ENCODE measurements around the gene ELL2. TPM values are rescaled to one million over a fixed set of nuclear protein-coding genes. Genes with fewer than 3 reads are reported as not detected.

Gene ELL2
- total RNA-seq, 1 donor = 91.1 TPM

DNA sequence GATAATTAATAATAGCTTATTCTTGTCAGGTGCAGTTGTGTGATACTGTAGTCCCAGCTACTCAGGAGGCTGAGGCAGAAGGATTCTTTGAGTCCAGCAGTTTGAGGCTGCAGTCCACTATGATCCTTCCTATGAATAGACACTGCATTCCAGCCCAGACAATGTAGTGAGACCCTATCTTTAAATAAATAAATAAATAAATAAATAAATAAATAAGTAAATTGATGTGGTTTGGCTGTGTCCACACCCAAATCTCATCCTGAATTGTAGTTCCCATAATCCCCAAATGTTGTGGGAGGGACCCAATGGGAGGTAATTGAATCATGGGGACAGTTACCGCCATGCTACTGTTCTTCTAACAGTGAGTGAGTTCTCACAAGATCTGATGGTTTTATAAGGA lies 5.6 kb upstream of the ELL2 start:
- Histone ChIP-seq H3K4me3 (ENCODE audit: low read length) (no peak overlapping the region), H3K27me3 (ENCODE audit: insufficient read depth, low read length) (no peaks in the 10 kb centered on the region), H3K4me1 (ENCODE audit: insufficient read depth, low read length) (peaks cover 14% of the 10 kb centered on the region), H3K9me3 (ENCODE audit: low read depth, low read length) (no peaks in the 10 kb centered on the region)

DNA sequence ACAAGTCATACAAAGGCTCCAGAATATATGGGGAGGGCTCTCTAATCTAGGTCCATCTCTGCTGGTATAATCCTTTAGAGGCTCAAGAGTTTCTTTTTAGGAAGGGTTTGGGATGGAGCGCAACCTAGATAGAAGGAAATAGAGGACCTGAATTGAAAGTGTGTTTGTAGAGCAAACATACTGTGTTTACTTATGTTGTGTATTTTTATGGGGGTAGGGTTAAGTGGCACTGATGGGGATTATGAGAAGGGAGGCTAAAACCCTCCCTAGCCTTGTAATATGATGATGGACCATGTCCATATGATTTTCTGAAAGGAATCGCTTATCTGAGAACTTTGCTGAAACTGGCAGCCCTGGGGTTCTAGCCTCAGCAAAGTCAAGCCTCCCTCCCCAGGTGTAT lies 4.4 kb upstream of the ELL2 start:
- H3K9me3 ChIP-seq (ENCODE audit: low read depth, low read length) = no peaks in the 10 kb centered on the region
- H3K4me3 ChIP-seq (ENCODE audit: low read length) = no peak overlapping the region
- no peaks in the 10 kb centered on the region for H3K27me3 ChIP-seq (ENCODE audit: insufficient read depth, low read length)
- H3K4me1 ChIP-seq (ENCODE audit: insufficient read depth, low read length) = peaks cover 17% of the 10 kb centered on the region

DNA sequence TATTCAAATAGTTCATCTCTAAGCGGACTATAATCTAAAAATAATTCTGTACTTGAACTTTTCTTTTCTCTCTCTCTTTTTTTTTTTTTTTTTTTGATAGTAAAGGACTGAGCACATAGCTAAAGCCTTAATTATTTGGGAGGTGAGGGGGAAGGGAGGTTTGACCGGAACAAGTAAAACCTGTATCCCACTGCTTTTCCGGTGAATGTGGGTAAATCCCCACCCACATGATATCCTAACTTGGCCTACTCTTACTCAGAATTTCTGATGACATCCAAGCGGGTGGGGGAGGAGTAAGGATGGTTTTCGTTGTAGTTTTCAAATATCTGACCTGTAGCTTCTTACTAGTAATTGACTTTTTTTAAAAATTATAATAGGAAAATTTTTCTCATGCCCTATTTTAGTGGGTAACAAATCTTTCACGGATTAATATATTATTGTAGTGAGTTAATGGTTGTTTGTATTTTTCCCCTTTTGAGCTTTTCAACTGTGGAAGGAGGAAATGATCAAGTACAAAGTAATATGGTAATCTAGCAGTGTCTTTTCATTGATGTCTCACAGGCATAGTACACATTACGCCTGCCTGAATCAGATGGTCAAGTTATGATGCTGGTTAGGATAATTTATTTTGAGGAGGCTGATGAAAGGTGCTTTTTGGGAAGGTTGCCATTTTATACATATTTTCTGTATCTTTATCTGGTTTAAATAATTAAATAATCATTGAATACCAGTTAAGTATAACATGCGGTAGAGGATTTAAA lies 2.2 kb upstream of the ELL2 start:
- Histone ChIP-seq H3K4me1 (ENCODE audit: insufficient read depth, low read length) (peaks cover 24% of the 10 kb centered on the region), H3K27me3 (ENCODE audit: insufficient read depth, low read length) (no peaks in the 10 kb centered on the region)

DNA sequence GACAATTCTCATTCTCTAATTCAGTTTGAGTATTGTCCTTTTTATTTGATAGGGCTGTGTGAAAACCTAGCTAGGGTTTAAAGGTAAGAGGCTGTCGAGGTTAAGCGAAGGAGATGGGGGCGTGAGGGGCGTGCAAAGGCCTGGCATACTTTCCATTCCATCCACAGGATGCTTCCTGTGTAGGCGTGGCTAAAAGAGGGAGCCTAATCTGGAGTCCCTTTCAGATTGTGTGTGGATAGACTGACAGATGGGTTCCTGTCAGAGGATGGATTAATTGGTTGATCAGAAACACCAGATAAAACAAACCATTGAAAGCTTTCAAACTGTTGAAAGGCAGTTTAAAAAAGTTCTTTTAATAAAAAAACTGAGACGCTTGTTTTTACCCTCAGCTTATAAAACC lies 1.1 kb upstream of the ELL2 start:
- Histone ChIP-seq H3K27me3 (ENCODE audit: insufficient read depth, low read length) (no peaks in the 10 kb centered on the region), H3K4me3 (ENCODE audit: low read length) (no peak overlapping the region), H3K4me1 (ENCODE audit: insufficient read depth, low read length) (peaks cover 32% of the 10 kb centered on the region), H3K9me3 (ENCODE audit: low read depth, low read length) (no peaks in the 10 kb centered on the region)

More for the DNA sequence above, 2.2 kb upstream of the ELL2 start:
- H3K4me3 ChIP-seq (ENCODE audit: low read length) = no peak overlapping the region
- no peaks in the 10 kb centered on the region for H3K9me3 ChIP-seq (ENCODE audit: low read depth, low read length)

DNA sequence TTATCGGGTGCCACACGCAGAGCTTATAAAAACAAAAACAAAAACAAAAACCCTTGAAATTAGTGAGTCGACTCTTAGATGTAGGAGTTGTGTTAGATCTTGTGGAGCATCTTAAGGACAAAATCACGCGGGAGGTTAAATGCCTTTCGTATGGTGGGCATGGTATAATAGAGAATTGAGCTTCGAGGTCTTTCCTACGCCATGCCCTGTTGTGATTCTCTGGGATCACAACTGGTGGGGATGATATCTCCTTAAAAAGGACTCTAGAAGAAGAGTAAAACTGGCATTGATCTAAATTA lies 773 bp upstream of the ELL2 start:
- no peaks in the 10 kb centered on the region for H3K27me3 ChIP-seq (ENCODE audit: insufficient read depth, low read length)
- H3K9me3 ChIP-seq (ENCODE audit: low read depth, low read length) = no peaks in the 10 kb centered on the region
- H3K4me3 ChIP-seq (ENCODE audit: low read length) = peak overlapping the region; percentile 74
- H3K4me1 ChIP-seq (ENCODE audit: insufficient read depth, low read length) = peaks cover 32% of the 10 kb centered on the region

DNA sequence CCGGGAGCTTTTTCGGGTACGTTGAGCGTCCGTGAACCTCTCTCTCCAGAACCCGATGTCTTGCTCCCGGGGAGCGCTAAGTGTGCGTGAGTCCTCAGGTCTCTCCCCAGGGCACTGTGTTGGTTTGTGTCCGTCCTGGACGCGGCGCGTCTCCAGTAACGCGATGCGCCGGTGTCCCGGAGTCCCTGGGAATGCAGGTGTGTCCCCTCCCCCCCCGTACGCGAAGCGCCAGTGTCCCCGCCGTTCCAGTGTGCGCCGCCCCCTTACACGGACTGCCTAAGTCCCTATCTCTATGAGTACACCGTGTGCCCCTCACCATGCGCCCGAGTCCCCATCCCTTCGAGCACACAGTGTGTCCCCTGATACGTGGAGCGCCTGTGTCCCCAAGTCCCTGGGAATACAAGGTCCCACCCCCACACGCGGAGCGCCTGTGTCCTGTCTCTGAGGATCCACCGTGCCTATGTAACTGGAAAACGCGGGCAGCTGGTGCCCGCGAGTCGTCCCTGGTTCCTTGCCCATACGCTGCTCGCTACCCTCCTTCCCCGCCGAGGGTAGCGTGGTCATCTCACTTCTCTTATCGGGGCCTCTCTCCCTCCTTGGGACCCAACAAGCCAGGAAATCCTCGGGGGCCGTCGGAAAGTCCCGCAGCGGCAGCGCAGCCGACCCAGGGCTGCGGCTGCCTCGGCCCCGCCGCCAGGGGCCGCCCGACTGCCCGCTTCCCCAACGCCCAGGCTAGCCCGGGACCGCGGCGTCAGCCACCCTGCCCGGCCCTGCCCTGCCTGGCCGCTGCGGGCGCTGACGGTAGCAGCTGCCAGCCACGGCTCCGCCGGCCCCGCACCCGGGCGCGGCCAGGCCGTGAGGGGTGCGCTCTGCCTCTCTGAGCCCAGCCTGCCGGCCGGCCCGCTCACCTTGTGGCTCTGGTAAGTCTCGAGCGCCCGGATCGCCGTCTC lies 709 bp downstream of the ELL2 start:
- no peaks in the 10 kb centered on the region for H3K9me3 ChIP-seq (ENCODE audit: low read depth, low read length)

DNA sequence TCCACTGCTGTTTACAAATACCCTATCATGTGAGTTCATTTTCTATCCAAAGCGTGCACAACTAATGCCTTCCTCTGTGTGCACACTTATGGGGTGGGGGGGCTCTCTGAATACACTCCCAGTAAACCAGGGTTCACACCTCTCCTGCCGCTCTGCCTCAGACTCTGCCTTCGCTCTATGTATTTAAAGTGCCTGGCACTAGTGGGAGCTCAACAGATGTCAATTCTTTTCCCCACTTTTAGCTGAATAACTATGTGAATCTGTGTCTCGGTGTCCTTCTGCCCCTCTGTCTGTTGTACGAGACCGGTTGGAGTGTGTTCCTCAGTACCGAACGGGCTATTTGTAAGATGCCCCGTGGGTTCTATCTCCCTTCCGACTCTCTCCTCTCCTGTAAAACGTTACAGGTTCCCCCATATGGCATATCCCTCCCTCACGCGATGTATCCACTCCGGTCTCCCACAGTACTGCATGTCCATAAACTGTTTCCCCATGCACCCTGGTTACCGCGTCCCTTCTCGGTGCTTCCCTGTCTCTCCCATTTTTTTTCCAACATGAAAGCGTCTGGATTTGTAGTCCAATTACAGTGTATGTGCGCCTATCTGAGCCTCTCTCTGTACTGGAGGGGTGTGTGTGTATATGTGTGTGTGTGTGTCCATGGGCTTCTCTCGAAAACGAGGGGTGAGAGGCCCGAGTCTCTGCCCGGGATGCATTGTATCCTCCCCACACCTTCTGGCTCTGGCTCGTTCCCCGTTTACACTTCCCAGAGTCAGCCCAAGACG lies 1.6 kb downstream of the ELL2 start:
- Histone ChIP-seq H3K27me3 (ENCODE audit: insufficient read depth, low read length) (no peaks in the 10 kb centered on the region), H3K4me1 (ENCODE audit: insufficient read depth, low read length) (peaks cover 44% of the 10 kb centered on the region), H3K9me3 (ENCODE audit: low read depth, low read length) (no peaks in the 10 kb centered on the region), H3K4me3 (ENCODE audit: low read length) (peak overlapping the region; percentile 74)

More for the DNA sequence above, 709 bp downstream of the ELL2 start:
- Histone ChIP-seq H3K4me1 (ENCODE audit: insufficient read depth, low read length) (peaks cover 40% of the 10 kb centered on the region), H3K4me3 (ENCODE audit: low read length) (peak overlapping the region; percentile 74), H3K27me3 (ENCODE audit: insufficient read depth, low read length) (no peaks in the 10 kb centered on the region)

DNA sequence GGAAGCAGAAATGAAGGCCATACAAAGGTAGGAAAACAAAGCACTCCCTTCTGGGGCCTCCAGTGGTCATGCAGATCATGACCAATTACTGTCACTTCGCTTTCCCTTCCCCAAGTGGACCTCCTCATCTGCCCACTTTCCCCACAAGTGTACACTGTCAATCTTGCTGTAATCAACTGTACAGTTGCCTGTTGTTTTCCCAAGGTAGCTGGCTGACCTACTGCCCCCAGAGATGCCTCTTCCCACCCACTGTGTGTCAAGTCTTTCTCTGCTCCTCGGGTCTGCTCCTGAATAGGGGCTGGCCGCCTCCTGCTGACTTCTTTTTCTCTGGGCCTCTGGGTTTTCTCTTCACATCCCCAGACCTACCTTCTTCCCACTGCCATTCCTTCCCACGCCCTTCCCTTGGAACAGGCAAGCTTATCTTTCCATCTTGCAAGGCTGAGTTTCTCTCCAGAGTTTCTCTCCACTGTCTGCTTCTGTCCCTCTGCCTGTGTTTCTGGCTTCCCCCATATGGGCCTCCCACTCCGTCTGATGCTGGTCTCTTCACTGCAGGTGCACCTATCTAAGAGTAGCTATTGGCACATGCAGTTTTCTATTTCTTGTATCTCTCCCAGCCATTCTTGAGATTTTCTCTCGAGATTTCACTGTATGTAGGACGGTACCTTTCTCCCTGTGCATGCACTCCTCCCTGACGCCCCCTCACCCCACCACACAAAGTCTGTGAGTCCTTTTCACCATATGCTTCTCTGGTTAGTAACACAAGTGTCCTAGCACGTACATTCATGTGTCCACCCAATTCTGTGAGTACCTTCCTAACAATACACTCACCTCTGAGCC lies 2.4 kb downstream of the ELL2 start:
- Histone ChIP-seq H3K9me3 (ENCODE audit: low read depth, low read length) (no peaks in the 10 kb centered on the region), H3K27me3 (ENCODE audit: insufficient read depth, low read length) (no peaks in the 10 kb centered on the region), H3K4me1 (ENCODE audit: insufficient read depth, low read length) (peaks cover 44% of the 10 kb centered on the region), H3K4me3 (ENCODE audit: low read length) (no peak overlapping the region)

DNA sequence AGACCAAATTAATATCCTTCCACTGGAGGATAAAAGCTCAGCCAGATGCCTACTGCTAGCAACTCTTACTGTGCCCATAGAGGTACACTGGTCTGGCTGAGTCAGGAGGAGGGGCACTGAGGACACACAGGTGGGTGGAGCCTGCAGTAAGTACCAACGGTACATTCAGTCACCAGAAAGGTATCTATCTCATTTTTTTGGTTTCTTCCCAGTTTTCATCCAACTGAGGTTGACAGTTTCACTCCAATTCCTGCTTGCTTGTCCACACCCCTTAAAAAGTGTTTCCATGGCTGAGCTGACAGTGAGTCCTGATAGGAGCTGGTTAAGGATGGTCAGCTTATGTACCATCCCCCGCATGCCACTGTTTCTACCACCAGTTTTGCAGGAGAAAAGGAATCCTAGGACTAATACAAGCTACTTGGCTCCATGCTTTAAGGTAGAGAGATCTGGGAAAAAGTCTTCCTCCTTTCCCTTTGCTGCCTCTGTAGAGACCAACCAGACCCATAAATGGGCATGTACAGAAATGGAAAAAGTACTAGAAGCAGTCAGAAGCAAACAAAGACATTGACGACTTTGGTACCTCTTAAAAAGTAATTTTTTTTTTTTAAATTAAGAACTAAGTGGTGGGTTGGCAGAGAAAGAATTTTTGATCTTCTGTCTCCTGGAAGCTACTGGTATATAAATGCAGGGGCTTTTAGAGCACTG lies 3.2 kb downstream of the ELL2 start:
- no peak overlapping the region for H3K4me3 ChIP-seq (ENCODE audit: low read length)
- H3K27me3 ChIP-seq (ENCODE audit: insufficient read depth, low read length) = no peaks in the 10 kb centered on the region
- peaks cover 44% of the 10 kb centered on the region for H3K4me1 ChIP-seq (ENCODE audit: insufficient read depth, low read length)
- H3K9me3 ChIP-seq (ENCODE audit: low read depth, low read length) = no peaks in the 10 kb centered on the region

DNA sequence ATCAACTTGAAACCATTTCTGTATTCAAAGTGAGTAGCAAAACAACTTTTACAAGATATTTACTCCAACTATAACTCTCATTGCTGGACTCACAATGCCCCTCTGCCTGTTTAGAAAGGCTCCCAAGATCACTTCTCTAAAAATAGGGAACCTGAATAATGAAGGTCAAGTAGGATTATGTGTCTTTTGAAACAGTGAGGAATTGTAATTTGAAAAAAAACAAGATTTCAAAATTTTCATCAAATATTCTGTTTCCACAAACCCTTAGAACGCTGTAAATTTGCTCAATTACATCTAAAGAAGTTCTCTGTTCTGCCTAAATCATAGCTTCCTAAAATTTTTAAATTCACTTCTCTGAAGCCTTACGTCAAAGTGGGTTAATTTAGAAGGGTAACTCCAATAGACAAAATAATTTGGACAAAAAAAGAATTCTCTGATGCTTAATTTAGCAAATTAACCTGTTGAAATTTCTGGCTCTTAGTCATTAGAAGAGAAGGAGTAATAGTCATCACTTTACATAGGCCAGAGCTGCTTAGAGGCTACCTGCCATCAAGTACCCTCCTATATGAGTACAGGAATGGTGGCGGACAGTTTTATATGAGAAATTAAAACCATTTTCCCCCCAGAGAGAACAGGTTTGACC lies 4.0 kb downstream of the ELL2 start:
- Histone ChIP-seq H3K4me3 (ENCODE audit: low read length) (no peak overlapping the region), H3K4me1 (ENCODE audit: insufficient read depth, low read length) (peaks cover 44% of the 10 kb centered on the region), H3K27me3 (ENCODE audit: insufficient read depth, low read length) (no peaks in the 10 kb centered on the region)

DNA sequence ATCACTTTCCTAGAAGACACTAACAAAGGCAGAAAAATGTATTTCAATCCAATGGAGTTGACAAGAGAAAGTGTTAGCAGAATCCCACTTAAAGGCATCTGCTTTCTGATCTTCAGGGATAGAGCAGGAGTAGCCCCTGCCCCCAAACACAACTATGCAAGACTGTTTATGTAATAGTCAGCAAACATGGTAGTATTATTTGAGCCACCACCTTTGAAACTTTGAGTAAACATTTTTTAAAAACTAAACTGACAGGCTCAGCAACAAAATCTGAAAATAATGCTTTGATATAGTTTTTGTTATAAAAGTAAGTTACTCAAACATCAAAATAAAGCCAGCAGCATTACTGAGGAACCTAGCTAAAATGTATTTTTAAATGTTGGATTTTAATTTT lies 4.8 kb downstream of the ELL2 start:
- no peaks in the 10 kb centered on the region for H3K27me3 ChIP-seq (ENCODE audit: insufficient read depth, low read length)
- H3K4me3 ChIP-seq (ENCODE audit: low read length) = no peak overlapping the region
- no peaks in the 10 kb centered on the region for H3K9me3 ChIP-seq (ENCODE audit: low read depth, low read length)
- H3K4me1 ChIP-seq (ENCODE audit: insufficient read depth, low read length) = peaks cover 36% of the 10 kb centered on the region

More for the DNA sequence above, 4.0 kb downstream of the ELL2 start:
- H3K9me3 ChIP-seq (ENCODE audit: low read depth, low read length) = no peaks in the 10 kb centered on the region

DNA sequence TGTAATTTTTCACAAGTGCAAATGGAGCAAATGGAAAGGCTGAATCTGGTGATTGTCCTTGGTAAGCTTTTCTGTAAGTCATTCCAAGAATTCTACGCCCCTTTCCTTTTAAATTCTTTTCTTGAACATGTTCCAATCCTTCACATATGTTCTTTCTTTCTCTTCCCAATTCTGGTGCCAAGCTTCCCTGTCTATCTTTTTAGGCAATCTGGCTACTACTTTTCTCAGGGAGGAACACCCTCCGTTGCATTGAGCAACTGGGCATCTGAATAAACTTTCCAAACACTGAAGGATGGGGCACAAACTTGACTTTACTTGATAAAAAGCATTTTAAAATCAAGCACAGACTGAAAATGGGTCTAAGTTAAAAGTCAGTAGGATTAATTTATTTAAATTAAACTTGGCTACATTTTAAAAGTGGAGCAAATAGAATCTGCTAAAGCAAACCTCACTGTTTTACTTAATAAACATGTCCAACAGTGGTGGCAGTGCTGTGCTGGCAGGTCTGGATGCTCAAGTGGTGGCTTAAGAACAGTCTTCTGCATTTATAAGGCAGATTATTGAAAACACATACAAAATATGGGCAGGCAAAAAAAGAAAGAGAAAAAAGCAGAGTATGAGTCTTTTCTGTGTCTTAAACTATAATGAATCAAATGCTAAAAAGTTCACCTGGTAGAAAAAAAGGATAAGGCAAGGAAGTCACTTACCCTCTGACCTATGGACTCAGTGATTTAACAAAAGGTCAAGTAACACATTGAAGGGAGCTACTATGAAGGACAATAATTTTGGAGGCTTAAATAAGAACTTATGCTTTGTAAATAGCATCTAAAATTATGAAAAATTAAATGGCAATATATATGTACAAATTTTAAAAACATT lies 5.4 kb downstream of the ELL2 start:
- Histone ChIP-seq H3K9me3 (ENCODE audit: low read depth, low read length) (no peaks in the 10 kb centered on the region), H3K4me1 (ENCODE audit: insufficient read depth, low read length) (peaks cover 36% of the 10 kb centered on the region), H3K4me3 (ENCODE audit: low read length) (no peak overlapping the region), H3K27me3 (ENCODE audit: insufficient read depth, low read length) (no peaks in the 10 kb centered on the region)

DNA sequence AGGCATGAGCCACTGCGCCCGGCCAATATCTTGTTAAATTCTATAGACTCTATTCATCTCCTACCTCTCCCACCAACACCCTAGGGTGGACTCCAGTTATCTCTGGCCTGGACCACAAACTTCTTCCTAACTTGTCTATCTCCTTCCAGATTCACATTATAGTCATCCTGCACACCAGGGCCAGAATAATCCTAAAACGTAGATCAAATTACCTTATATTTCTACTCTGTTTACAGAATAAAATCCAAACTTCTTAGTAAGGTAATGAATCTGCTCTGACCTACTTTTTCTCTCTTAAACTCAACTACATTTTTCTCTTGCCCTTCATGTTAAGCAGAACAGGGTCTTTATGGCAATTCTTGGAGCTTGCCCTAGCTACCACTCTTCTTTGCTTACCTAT lies 6.9 kb downstream of the ELL2 start:
- Histone ChIP-seq H3K4me3 (ENCODE audit: low read length) (no peak overlapping the region), H3K4me1 (ENCODE audit: insufficient read depth, low read length) (peaks cover 28% of the 10 kb centered on the region), H3K27me3 (ENCODE audit: insufficient read depth, low read length) (no peaks in the 10 kb centered on the region), H3K9me3 (ENCODE audit: low read depth, low read length) (no peaks in the 10 kb centered on the region)
